GM12878 (cell line): ENCODE results near the gene DAB2IP.

Experiments
- ZNF217 ChIP-seq: fragments of 450-650 bp; IDR thresholded peaks from 2 replicates; pipeline ENCODE4 v1.6.1; 2017; ENCODE audit warnings: antibody characterized with exemption, mild to moderate bottlenecking
- TF ChIP-seq, protein P1 (sequence below), 3 experiments: IDR thresholded peaks in 2 of 3; conservative IDR thresholded peaks in 1 of 3; 2 replicates each; pipeline ENCODE4 v1.5.1; 2011; ENCODE audit warnings: low read depth in 3 of 3, low read length in 3 of 3, mild to moderate bottlenecking in 3 of 3, control low read depth in 2 of 3, moderate library complexity in 2 of 3, inconsistent platforms in 1 of 3, mixed read lengths in 1 of 3; ENCODE audit not compliant: control insufficient read depth in 2 of 3, insufficient read depth in 1 of 3; ENCODE audit errors: extremely low read depth in 1 of 3
- TF ChIP-seq, protein P2 (sequence below): IDR thresholded peaks from 2 replicates; pipeline ENCODE4 v1.6.1; 2011; ENCODE audit warnings: low read depth, low read length, improper control_type of control experiment, borderline replicate concordance
- TF ChIP-seq, protein P3 (sequence below): IDR thresholded peaks from 2 replicates; pipeline ENCODE4 v1.6.1; 2012; ENCODE audit warnings: low read depth, low read length, improper control_type of control experiment

DNA sequence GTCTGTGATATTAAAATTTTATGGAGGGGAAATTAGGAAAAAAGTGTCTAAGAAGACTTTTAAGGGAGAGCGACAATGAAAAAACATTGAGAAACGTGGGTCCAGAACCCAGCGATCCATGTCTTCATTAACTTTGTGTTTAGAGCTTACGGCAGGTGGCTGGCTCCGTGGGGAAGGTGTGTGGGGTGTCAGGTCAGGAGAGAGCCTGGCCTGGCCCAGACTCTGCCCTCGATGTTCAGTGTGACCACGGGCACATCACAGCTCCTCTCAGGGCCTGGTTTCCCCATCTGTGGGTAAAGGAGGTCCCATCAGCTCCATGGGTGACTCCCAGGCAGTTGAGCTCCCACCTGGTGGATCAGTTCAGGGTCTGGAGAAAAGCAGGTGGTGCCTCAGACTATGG is 22.1 kb downstream of the DAB2IP start:
- TF ChIP-seq, protein P1, sequence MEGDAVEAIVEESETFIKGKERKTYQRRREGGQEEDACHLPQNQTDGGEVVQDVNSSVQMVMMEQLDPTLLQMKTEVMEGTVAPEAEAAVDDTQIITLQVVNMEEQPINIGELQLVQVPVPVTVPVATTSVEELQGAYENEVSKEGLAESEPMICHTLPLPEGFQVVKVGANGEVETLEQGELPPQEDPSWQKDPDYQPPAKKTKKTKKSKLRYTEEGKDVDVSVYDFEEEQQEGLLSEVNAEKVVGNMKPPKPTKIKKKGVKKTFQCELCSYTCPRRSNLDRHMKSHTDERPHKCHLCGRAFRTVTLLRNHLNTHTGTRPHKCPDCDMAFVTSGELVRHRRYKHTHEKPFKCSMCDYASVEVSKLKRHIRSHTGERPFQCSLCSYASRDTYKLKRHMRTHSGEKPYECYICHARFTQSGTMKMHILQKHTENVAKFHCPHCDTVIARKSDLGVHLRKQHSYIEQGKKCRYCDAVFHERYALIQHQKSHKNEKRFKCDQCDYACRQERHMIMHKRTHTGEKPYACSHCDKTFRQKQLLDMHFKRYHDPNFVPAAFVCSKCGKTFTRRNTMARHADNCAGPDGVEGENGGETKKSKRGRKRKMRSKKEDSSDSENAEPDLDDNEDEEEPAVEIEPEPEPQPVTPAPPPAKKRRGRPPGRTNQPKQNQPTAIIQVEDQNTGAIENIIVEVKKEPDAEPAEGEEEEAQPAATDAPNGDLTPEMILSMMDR (IDR thresholded peaks at IDR 0.05 in 2 of 3, conservative IDR thresholded peaks at IDR 0.05 in 1 of 3; ENCODE audit: control insufficient read depth in 2 of 3, extremely low read depth in 1 of 3, insufficient read depth in 1 of 3, low read depth in 3 of 3, low read length in 3 of 3) = no peak
- TF ChIP-seq, protein P2, sequence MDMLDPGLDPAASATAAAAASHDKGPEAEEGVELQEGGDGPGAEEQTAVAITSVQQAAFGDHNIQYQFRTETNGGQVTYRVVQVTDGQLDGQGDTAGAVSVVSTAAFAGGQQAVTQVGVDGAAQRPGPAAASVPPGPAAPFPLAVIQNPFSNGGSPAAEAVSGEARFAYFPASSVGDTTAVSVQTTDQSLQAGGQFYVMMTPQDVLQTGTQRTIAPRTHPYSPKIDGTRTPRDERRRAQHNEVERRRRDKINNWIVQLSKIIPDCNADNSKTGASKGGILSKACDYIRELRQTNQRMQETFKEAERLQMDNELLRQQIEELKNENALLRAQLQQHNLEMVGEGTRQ = no peak
- TF ChIP-seq ZNF217 = no peak
- TF ChIP-seq, protein P3, sequence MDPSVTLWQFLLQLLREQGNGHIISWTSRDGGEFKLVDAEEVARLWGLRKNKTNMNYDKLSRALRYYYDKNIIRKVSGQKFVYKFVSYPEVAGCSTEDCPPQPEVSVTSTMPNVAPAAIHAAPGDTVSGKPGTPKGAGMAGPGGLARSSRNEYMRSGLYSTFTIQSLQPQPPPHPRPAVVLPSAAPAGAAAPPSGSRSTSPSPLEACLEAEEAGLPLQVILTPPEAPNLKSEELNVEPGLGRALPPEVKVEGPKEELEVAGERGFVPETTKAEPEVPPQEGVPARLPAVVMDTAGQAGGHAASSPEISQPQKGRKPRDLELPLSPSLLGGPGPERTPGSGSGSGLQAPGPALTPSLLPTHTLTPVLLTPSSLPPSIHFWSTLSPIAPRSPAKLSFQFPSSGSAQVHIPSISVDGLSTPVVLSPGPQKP = no peak
